A673 (cell line): ENCODE data around the gene ANKS1B.

Experiments used
- CTCF ChIP-seq: fragments of 300-800, 200-600 bp; sonication (generic); conservative IDR thresholded peaks from 2 replicates; pipeline ENCODE4 v1.5.1; 2017; ENCODE audit warnings: low read depth, mild to moderate bottlenecking, antibody characterized with exemption, low read length, moderate library complexity, mixed read lengths
- EZH2 ChIP-seq: fragments of 200-600 bp; sonication (generic); IDR thresholded peaks from 2 replicates; pipeline ENCODE4 v1.6.1; 2017; ENCODE audit warnings: borderline replicate concordance, low read depth, mild to moderate bottlenecking, mixed read lengths, antibody characterized with exemption, low read length; ENCODE audit not compliant: poor library complexity, severe bottlenecking

- TF ChIP-seq CTCF: no peak
- TF ChIP-seq EZH2: no peak
Observed at GRCh38 chr12:99959549-99960170, 25.1 kb downstream of the ANKS1B start.
